ENCODE results near the gene AFF1.

DNA sequence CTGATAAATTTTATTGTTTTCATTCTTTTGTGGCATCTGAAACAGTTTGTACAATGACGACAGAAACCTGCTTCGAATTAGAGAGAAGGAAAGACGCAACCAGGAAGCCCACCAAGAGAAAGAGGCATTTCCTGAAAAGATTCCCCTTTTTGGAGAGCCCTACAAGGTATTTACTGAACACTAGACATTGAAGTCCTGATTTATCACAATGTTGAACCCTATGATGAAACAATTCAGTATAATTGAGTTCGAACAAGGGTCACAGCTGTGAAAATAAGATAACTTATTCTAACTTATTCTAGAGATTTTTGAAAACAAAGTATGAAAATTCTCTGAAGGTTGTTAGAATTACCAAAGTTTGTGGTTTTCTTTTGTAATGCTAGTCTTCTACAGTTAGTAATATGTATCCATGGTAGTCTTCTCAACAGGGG, 111.3 kb downstream of the AFF1 start:
- no peak for TF ChIP-seq REST (IDR thresholded peaks at IDR 0.05; ENCODE audit: insufficient read depth in 1 of 2, low read depth in 2 of 2, low read length in 2 of 2)
- no peak for TF ChIP-seq POLR2AphosphoS5 (IDR thresholded peaks at IDR 0.05; ENCODE audit: low read depth, low read length)
- TF ChIP-seq SIN3A (IDR thresholded peaks at IDR 0.05; ENCODE audit: borderline replicate concordance, insufficient read depth, low read length) = no peak

Measured in PFSK-1 (cell line).